Measurements from ENCODE around the gene HTD2. TPM values are rescaled to one million over a fixed set of nuclear protein-coding genes. Genes with fewer than 3 reads are reported as not detected.
"Not testable (repeated sequence)": the region's sequence is repeated elsewhere in the genome, so short reads cannot be mapped to it uniquely, and the experiment has no call there.

HTD2 gene
- total RNA-seq, 1 experiment from 2014 or later: 8.2 TPM

- POLR2A ChIA-PET: no interaction called here
- no peaks in the 10 kb centered on the region for H3K36me3 Mint-ChIP-seq (ENCODE audit: insufficient read depth, unreplicated experiment)
- H3K4me1 Mint-ChIP-seq (ENCODE audit: low read depth, unreplicated experiment): no peaks in the 10 kb centered on the region
- H3K27me3 Mint-ChIP-seq (ENCODE audit: insufficient read depth, unreplicated experiment): no peaks in the 10 kb centered on the region
- no peak overlapping the region for H3K4me3 Mint-ChIP-seq (ENCODE audit: unreplicated experiment)
- H3K9me3 Mint-ChIP-seq (ENCODE audit: unreplicated experiment): no peaks in the 10 kb centered on the region
- TF ChIP-seq CTCF (IDR thresholded peaks at IDR 0.05; ENCODE audit: insufficient read depth in 1 of 2, low read depth in 1 of 2, low read length in 1 of 2, severe bottlenecking in 1 of 2, unreplicated experiment in 1 of 2): no peak
- CTCF ChIA-PET: interaction anchor here (0.6 kb wide), 1 partner anchor 97 kb away, joined by 3 read pairs; no protein-coding TSS in a partner anchor
- no peaks in the 10 kb centered on the region for H3K4me1 ChIP-seq
- intact Hi-C loops (cut with micrococcal nuclease; ENCODE audit: unreplicated experiment): no loop called here
- no peak overlapping the region for H3K4me3 ChIP-seq (ENCODE audit: low read depth, low read length)
- no peaks in the 10 kb centered on the region for H3K9me3 ChIP-seq
- no peaks in the 10 kb centered on the region for H3K27me3 ChIP-seq (replicated peaks; ENCODE audit: control insufficient read depth, insufficient read depth, low read length)
- no peak overlapping the region for H3K27ac Mint-ChIP-seq (ENCODE audit: unreplicated experiment)
- DNase-seq: no peak
- H3K36me3 ChIP-seq (ENCODE audit: control insufficient read depth, insufficient read depth, low read length): peaks cover 1% of the 10 kb centered on the region; the same call in 1 of the 2 replicates
- no TSS peak for BruUV-seq (replicated peaks)
Observed at GRCh38 chr3:58266577-58266976, 39.7 kb upstream of the HTD2 start.

- H3K27me3 Mint-ChIP-seq (ENCODE audit: insufficient read depth, unreplicated experiment); H3K27ac Mint-ChIP-seq (ENCODE audit: unreplicated experiment); intact Hi-C loops (cut with micrococcal nuclease; ENCODE audit: unreplicated experiment); H3K4me1 ChIP-seq; BruUV-seq (replicated peaks); H3K4me3 ChIP-seq (ENCODE audit: low read depth, low read length); H3K9me3 ChIP-seq; DNase-seq; POLR2A ChIA-PET; H3K4me1 Mint-ChIP-seq (ENCODE audit: low read depth, unreplicated experiment); H3K9me3 Mint-ChIP-seq (ENCODE audit: unreplicated experiment); H3K4me3 Mint-ChIP-seq (ENCODE audit: unreplicated experiment); H3K36me3 Mint-ChIP-seq (ENCODE audit: insufficient read depth, unreplicated experiment); CTCF ChIA-PET; H3K27me3 ChIP-seq (replicated peaks; ENCODE audit: control insufficient read depth, insufficient read depth, low read length); H3K36me3 ChIP-seq (ENCODE audit: control insufficient read depth, insufficient read depth, low read length): not testable (repeated sequence)
Observed at GRCh38 chr3:58267543-58267942, 38.8 kb upstream of the HTD2 start.

GRCh38 chr3:58269356-58269755, 37.0 kb upstream of the HTD2 start:
- Mint-ChIP-seq H3K36me3 (ENCODE audit: insufficient read depth, unreplicated experiment) (no peaks in the 10 kb centered on the region), H3K4me1 (ENCODE audit: low read depth, unreplicated experiment) (no peaks in the 10 kb centered on the region), H3K27ac (ENCODE audit: unreplicated experiment) (no peak overlapping the region), H3K27me3 (ENCODE audit: insufficient read depth, unreplicated experiment) (no peaks in the 10 kb centered on the region), H3K9me3 (ENCODE audit: unreplicated experiment) (no peaks in the 10 kb centered on the region), H3K4me3 (ENCODE audit: unreplicated experiment) (no peak overlapping the region)
- ChIA-PET POLR2A (no interaction called here), CTCF (no interaction called here)
- TF ChIP-seq CTCF (IDR thresholded peaks at IDR 0.05; ENCODE audit: insufficient read depth in 1 of 2, low read depth in 1 of 2, low read length in 1 of 2, severe bottlenecking in 1 of 2, unreplicated experiment in 1 of 2): no peak
- Histone ChIP-seq H3K36me3 (ENCODE audit: control insufficient read depth, insufficient read depth, low read length) (peaks cover 1% of the 10 kb centered on the region; the same call in 1 of the 2 replicates), H3K4me3 (ENCODE audit: low read depth, low read length) (no peak overlapping the region), H3K27me3 (replicated peaks; ENCODE audit: control insufficient read depth, insufficient read depth, low read length) (no peaks in the 10 kb centered on the region), H3K4me1 (no peaks in the 10 kb centered on the region), H3K9me3 (no peaks in the 10 kb centered on the region)
- BruUV-seq (replicated peaks): no TSS peak
- intact Hi-C loops (cut with micrococcal nuclease; ENCODE audit: unreplicated experiment): no loop called here
- no peak for DNase-seq

GRCh38 chr3:58270485-58270884, 35.8 kb upstream of the HTD2 start:
- no peaks in the 10 kb centered on the region for H3K4me1 ChIP-seq
- no peaks in the 10 kb centered on the region for H3K9me3 ChIP-seq
- Mint-ChIP-seq H3K27me3 (ENCODE audit: insufficient read depth, unreplicated experiment) (no peaks in the 10 kb centered on the region), H3K9me3 (ENCODE audit: unreplicated experiment) (no peaks in the 10 kb centered on the region), H3K36me3 (ENCODE audit: insufficient read depth, unreplicated experiment) (peaks cover 7% of the 10 kb centered on the region), H3K4me1 (ENCODE audit: low read depth, unreplicated experiment) (no peaks in the 10 kb centered on the region), H3K27ac (ENCODE audit: unreplicated experiment) (no peak overlapping the region), H3K4me3 (ENCODE audit: unreplicated experiment) (no peak overlapping the region)
- intact Hi-C loops (cut with micrococcal nuclease; ENCODE audit: unreplicated experiment): no loop called here
- ChIA-PET CTCF (interaction anchor here (0.6 kb wide), 1 partner anchor 29 kb away, joined by 4 read pairs; no protein-coding TSS in a partner anchor), POLR2A (interaction anchor here (0.8 kb wide), 1 partner anchor 21 kb away, joined by 9 read pairs; no protein-coding TSS in a partner anchor)
- H3K4me3 ChIP-seq (ENCODE audit: low read depth, low read length): no peak overlapping the region
- H3K36me3 ChIP-seq (ENCODE audit: control insufficient read depth, insufficient read depth, low read length): peaks cover 3% of the 10 kb centered on the region
- BruUV-seq (replicated peaks): no TSS peak
- TF ChIP-seq CTCF (IDR thresholded peaks at IDR 0.05; ENCODE audit: insufficient read depth in 1 of 2, low read depth in 1 of 2, low read length in 1 of 2, severe bottlenecking in 1 of 2, unreplicated experiment in 1 of 2): no peak
- DNase-seq: no peak
- no peaks in the 10 kb centered on the region for H3K27me3 ChIP-seq (replicated peaks; ENCODE audit: control insufficient read depth, insufficient read depth, low read length)
